ENCODE data around the gene MICOS13.
"Not testable (repeated sequence)": the region's sequence is repeated elsewhere in the genome, so short reads cannot be mapped to it uniquely, and the experiment has no call there.

- TF ChIP-seq CTCF (conservative IDR thresholded peaks at IDR 0.05; ENCODE audit: low read length); EZH2phosphoT487 (IDR thresholded peaks at IDR 0.05; ENCODE audit: borderline replicate concordance): not testable (repeated sequence)
Measured at GRCh38 chr19:5702053-5702410, 21.7 kb upstream of the MICOS13 start.
